ENCODE data around the gene NRF1. TPM values are rescaled to one million over a fixed set of nuclear protein-coding genes. Genes with fewer than 3 reads are reported as not detected.

Gene NRF1
- total RNA-seq, 1 experiment from 2014 or later, result 19.3 TPM

GRCh38 chr7:129790136-129790535 lies 178.6 kb downstream of the NRF1 start:
- Histone ChIP-seq H2BK5ac (ENCODE audit: insufficient read length, low read length) (no peak overlapping the region), H3K4me2 (ENCODE audit: insufficient read depth, insufficient read length, low read length) (no peak overlapping the region), H2AFZ (ENCODE audit: low read length) (no peak overlapping the region), H3T11ph (ENCODE audit: low read length) (no peak overlapping the region), H3K4me1 (ENCODE audit: insufficient read depth, low read length) (peaks cover 8% of the 10 kb centered on the region), H2BK20ac (ENCODE audit: low read depth, low read length, poor library complexity, severe bottlenecking) (no peak overlapping the region), H2BK120ac (ENCODE audit: low read depth, low read length, poor library complexity, severe bottlenecking) (no peak overlapping the region), H2AK5ac (ENCODE audit: insufficient read length, low read length) (no peak overlapping the region), H4K20me1 (ENCODE audit: control insufficient read depth, insufficient read depth, insufficient read length) (no peaks in the 10 kb centered on the region), H3K79me1 (ENCODE audit: insufficient read depth, low read depth, low read length, poor library complexity, severe bottlenecking) (no peaks in the 10 kb centered on the region), H2BK15ac (ENCODE audit: low read depth, low read length) (no peak overlapping the region), H4K91ac (ENCODE audit: insufficient read length, low read depth, low read length) (no peak overlapping the region), H2BK12ac (ENCODE audit: insufficient read length, low read depth, low read length) (no peak overlapping the region), H3K23me2 (ENCODE audit: insufficient read length, low read depth, low read length, poor library complexity, severe bottlenecking) (peaks cover 4% of the 10 kb centered on the region), H3K9ac (ENCODE audit: extremely low read depth, insufficient read length, low read length) (no peak overlapping the region), H4K5ac (ENCODE audit: insufficient read length, low read depth, low read length) (no peak overlapping the region), H3K14ac (ENCODE audit: insufficient read depth, low read length) (no peak overlapping the region), H3K9me3 (ENCODE audit: control insufficient read depth, low read depth, low read length) (no peaks in the 10 kb centered on the region), H3K4ac (ENCODE audit: low read depth, low read length) (no peak overlapping the region), H3K18ac (ENCODE audit: insufficient read length, low read depth, low read length) (no peak overlapping the region), H3K23ac (ENCODE audit: insufficient read length, low read depth, low read length) (no peak overlapping the region), H3K56ac (ENCODE audit: insufficient read length, low read depth, low read length) (no peak overlapping the region), H3K27ac (ENCODE audit: insufficient read length, low read depth, low read length) (no peak overlapping the region), H3K79me2 (ENCODE audit: insufficient read depth, low read length) (no peaks in the 10 kb centered on the region), H4K8ac (replicated peaks; ENCODE audit: insufficient read length, low read depth, low read length) (no peak overlapping the region), H3K27me3 (ENCODE audit: insufficient read depth, low read length) (peaks cover 48% of the 10 kb centered on the region)
- no peak for TF ChIP-seq CTCF (conservative IDR thresholded peaks at IDR 0.05)
- DNase-seq, result no peak
- no peaks in the 10 kb centered on the region; a peak in 1 of 5 replicates for H3K9me3 Mint-ChIP-seq
- no CpG with 5 or more reads among the region's 6 CpGs for WGBS (ENCODE audit: extremely low coverage, insufficient read length, low lambda C conversion rate)
- H3K4me1 Mint-ChIP-seq, result peaks cover 14 to 24% of the 10 kb centered on the region in 2 experiments
- no peak overlapping the region for H3K4me3 Mint-ChIP-seq
- H3K27ac Mint-ChIP-seq, result no peak overlapping the region
- H3K27me3 Mint-ChIP-seq (ENCODE audit: low read depth), result peaks cover 88% of the 10 kb centered on the region
- no peaks in the 10 kb centered on the region; a peak in 2 of 7 replicates for H3K36me3 Mint-ChIP-seq (ENCODE audit: insufficient read depth in 1 of 3, low read depth in 3 of 3)
